Loucy (cell line): ENCODE measurements around the gene OR6V1.

ENCODE experiments used
- H2AFZ ChIP-seq: fragments of 200-600 bp; sonication (generic); 2 replicates; pipeline ENCODE4 v1.6.0; 2016; ENCODE audit warnings: antibody characterized with exemption, mild to moderate bottlenecking, low read length, moderate library complexity
- H3F3A ChIP-seq: fragments of 200-600 bp; 2 replicates; pipeline ENCODE4 v1.6.0; 2016; ENCODE audit warnings: antibody characterized with exemption, low read depth, mild to moderate bottlenecking
- H3K27me3 ChIP-seq: fragments of 200-600 bp; sonication (generic); 2 replicates; pipeline ENCODE4 v1.6.1; 2014; ENCODE audit warnings: low read length, mild to moderate bottlenecking; ENCODE audit not compliant: insufficient read depth, poor library complexity, severe bottlenecking
- H3K36me3 ChIP-seq: fragments of 200-600 bp; sonication (generic); 2 replicates; pipeline ENCODE4 v1.6.1; 2016; ENCODE audit warnings: low read length; ENCODE audit not compliant: insufficient read depth
- H3K4me1 ChIP-seq: fragments of 200-600 bp; sonication (generic); 2 replicates; pipeline ENCODE4 v1.5.1; 2014; ENCODE audit warnings: low read length, mild to moderate bottlenecking; ENCODE audit not compliant: insufficient read depth, poor library complexity, severe bottlenecking
- H3K4me2 ChIP-seq: fragments of 200-600 bp; sonication (generic); 2 replicates; pipeline ENCODE4 v1.6.0; 2014; ENCODE audit warnings: antibody characterized with exemption, low read length, low read depth, mild to moderate bottlenecking; ENCODE audit not compliant: poor library complexity, severe bottlenecking
- H3K4me3 ChIP-seq: fragments of 200-600 bp; sonication (generic); 2 replicates; pipeline ENCODE4 v1.5.1; 2014; ENCODE audit warnings: low read length, mild to moderate bottlenecking, mixed read lengths; ENCODE audit not compliant: poor library complexity, severe bottlenecking
- H3K79me2 ChIP-seq: fragments of 200-600 bp; sonication (generic); 2 replicates; pipeline ENCODE4 v1.6.1; 2014; ENCODE audit warnings: low read length; ENCODE audit not compliant: insufficient read depth
- H3K9ac ChIP-seq: fragments of 200-600 bp; sonication (generic); 2 replicates; pipeline ENCODE4 v1.6.0; 2014; ENCODE audit warnings: mild to moderate bottlenecking, low read depth, low read length, moderate library complexity; ENCODE audit not compliant: poor library complexity, severe bottlenecking
- H3K9me2 ChIP-seq: fragments of 200-600 bp; sonication (generic); replicated peaks from 2 replicates; pipeline ENCODE4 v1.6.1; 2016; ENCODE audit warnings: low read depth, low read length, mixed read lengths
- H3K9me3 ChIP-seq: fragments of 200-600 bp; sonication (generic); 2 replicates; pipeline ENCODE4 v1.6.1; 2014; ENCODE audit warnings: mild to moderate bottlenecking, antibody characterized with exemption, low read length, low read depth; ENCODE audit not compliant: insufficient read depth
- H4K20me1 ChIP-seq: fragments of 200-600 bp; sonication (generic); 2 replicates; pipeline ENCODE4 v1.6.0; 2014; ENCODE audit warnings: antibody characterized with exemption, low read length, mild to moderate bottlenecking; ENCODE audit not compliant: insufficient read depth, poor library complexity, severe bottlenecking
- CTCF ChIP-seq: fragments of 200-600 bp; sonication (generic); conservative IDR thresholded peaks from 2 replicates; pipeline ENCODE4 v1.5.1; 2014; ENCODE audit warnings: mild to moderate bottlenecking, antibody characterized with exemption, low read length
- EZH2phosphoT487 ChIP-seq: fragments of 200-600 bp; IDR thresholded peaks from 2 replicates; pipeline ENCODE4 v1.6.1; 2018; ENCODE audit warnings: antibody characterized with exemption, mild to moderate bottlenecking, moderate library complexity, borderline replicate concordance

OR6V1 gene

DNA sequence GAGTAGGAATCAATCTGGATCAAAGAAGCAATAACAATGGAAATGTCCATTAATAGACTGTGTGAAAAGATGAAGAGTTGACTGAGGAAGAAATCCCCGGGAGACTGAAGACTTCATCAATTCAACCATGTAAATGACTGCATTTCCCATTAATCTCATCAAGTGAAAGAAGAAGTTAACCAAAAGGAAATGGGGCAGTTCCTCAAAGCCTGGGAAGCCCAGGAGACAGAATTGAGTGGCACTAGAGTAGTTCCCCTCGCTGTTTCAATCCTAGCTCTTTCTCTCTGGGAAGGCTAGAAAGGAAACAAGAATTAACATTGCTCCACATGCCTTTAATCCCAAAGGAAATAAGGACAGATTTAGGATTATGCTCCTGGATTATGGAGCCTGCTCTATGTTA lies 4.8 kb upstream of the OR6V1 start:
- no peaks in the 10 kb centered on the region for H3K36me3 ChIP-seq
- H3K9me2 ChIP-seq, result no peaks in the 10 kb centered on the region

DNA sequence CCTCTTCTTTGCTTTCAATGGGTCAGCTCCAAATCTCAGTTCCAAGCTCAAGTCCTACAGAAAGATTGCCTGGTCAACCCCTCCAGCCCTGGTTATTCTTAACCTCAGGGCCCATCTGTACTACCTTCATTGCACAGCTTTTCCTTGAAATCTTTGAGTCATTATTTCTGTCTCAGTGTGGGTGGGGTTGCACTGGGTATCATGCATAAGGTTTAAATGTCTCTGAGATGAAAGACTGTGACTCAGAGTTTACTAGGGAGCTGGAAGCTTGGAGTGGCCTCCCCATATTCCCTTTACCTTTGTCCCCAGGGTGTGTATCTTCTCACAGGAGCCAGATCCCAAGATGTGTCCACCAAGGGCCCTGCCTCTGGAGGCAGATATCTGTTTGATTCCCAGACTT lies 3.3 kb upstream of the OR6V1 start:
- Histone ChIP-seq H3K4me3 (no peak overlapping the region), H2AFZ (no peak overlapping the region), H3K4me2 (no peak overlapping the region), H3K36me3 (no peaks in the 10 kb centered on the region), H3K79me2 (no peaks in the 10 kb centered on the region), H3K27me3 (no peaks in the 10 kb centered on the region), H3K4me1 (peaks cover 21% of the 10 kb centered on the region), H3F3A (no peaks in the 10 kb centered on the region), H4K20me1 (no peaks in the 10 kb centered on the region), H3K9me2 (no peaks in the 10 kb centered on the region), H3K9me3 (no peaks in the 10 kb centered on the region), H3K9ac (no peak overlapping the region)
- TF ChIP-seq EZH2phosphoT487, result no peak
- TF ChIP-seq CTCF, result no peak

More for the DNA sequence above, 4.8 kb upstream of the OR6V1 start:
- Histone ChIP-seq H3K9ac (no peak overlapping the region), H3K9me3 (no peaks in the 10 kb centered on the region), H3F3A (no peaks in the 10 kb centered on the region), H3K4me3 (no peak overlapping the region), H3K4me2 (no peak overlapping the region), H3K79me2 (no peaks in the 10 kb centered on the region), H2AFZ (no peak overlapping the region), H3K4me1 (peaks cover 36% of the 10 kb centered on the region), H4K20me1 (no peaks in the 10 kb centered on the region), H3K27me3 (no peaks in the 10 kb centered on the region)
- no peak for TF ChIP-seq CTCF
- no peak for TF ChIP-seq EZH2phosphoT487

DNA sequence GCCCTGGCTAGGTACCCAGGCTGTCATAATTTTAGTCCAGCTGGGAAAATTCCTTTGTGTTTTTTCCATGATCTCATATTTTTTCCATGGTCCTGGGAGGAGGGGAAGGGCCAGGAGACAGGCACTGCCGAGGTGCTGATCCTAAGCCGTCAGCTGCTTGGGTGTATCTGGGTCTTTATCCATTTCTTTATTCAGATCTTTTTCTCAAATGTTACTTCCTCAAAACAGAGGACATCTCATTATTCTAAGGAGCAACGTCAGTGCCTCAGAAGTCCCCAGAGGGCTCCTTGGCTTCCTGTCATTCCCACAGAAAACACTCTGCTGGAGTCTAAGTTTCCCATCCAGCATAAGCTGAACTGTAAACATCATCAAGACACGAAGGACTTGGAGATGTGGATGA lies 2.8 kb upstream of the OR6V1 start:
- H3K79me2 ChIP-seq, result no peaks in the 10 kb centered on the region
- TF ChIP-seq CTCF (no peak), EZH2phosphoT487 (no peak)
- H3K4me2 ChIP-seq, result no peak overlapping the region
- peaks cover 16% of the 10 kb centered on the region for H3K4me1 ChIP-seq
- H2AFZ ChIP-seq, result no peak overlapping the region
- no peaks in the 10 kb centered on the region for H3F3A ChIP-seq
- no peak overlapping the region for H3K9ac ChIP-seq
- no peaks in the 10 kb centered on the region for H3K9me2 ChIP-seq
- no peak overlapping the region for H3K4me3 ChIP-seq
- H4K20me1 ChIP-seq, result no peaks in the 10 kb centered on the region
- H3K36me3 ChIP-seq, result no peaks in the 10 kb centered on the region
- no peaks in the 10 kb centered on the region for H3K9me3 ChIP-seq
- H3K27me3 ChIP-seq, result no peaks in the 10 kb centered on the region
